Stimulated activated CD8-positive, alpha-beta memory T cell treated with anti-CD3 and anti-CD28 coated beads, Interleukin-2, amount 100 ng/mL, for 1 hour (primary cell): ENCODE measurements around the gene AKAP6.

Experiments used
- DNase-seq, 2 donors: peaks; one replicate each; pipeline ENCODE4 v3.0.0-alpha.2; 2020; ENCODE audit warnings: low read depth in 2 of 2

AKAP6 gene

GRCh38 chr14:32820181-32820580, 491.1 kb downstream of the AKAP6 start:
- DNase-seq = no peak

- DNase-seq = no peak
Observed at GRCh38 chr14:32820682-32821081, 491.6 kb downstream of the AKAP6 start.

- no peak for DNase-seq
Observed at GRCh38 chr14:32821964-32822653, 493.0 kb downstream of the AKAP6 start.

GRCh38 chr14:32823706-32824105, 494.6 kb downstream of the AKAP6 start:
- DNase-seq = no peak

- no peak for DNase-seq
Observed at GRCh38 chr14:32824195-32824594, 495.1 kb downstream of the AKAP6 start.

- DNase-seq = no peak
Observed at GRCh38 chr14:32825058-32825457, 496.0 kb downstream of the AKAP6 start.

GRCh38 chr14:32826404-32827082, 497.4 kb downstream of the AKAP6 start:
- no peak for DNase-seq

GRCh38 chr14:32827514-32827913, 498.4 kb downstream of the AKAP6 start:
- no peak for DNase-seq

- DNase-seq = no peak
Observed at GRCh38 chr14:32835924-32836323, 506.8 kb downstream of the AKAP6 start.

- DNase-seq = no peak
Observed at GRCh38 chr14:32841698-32842097, 512.6 kb downstream of the AKAP6 start.

GRCh38 chr14:32846821-32847365, 517.8 kb downstream of the AKAP6 start:
- DNase-seq = no peak

GRCh38 chr14:32847867-32848266, 518.8 kb downstream of the AKAP6 start:
- DNase-seq = no peak

- no peak for DNase-seq
Observed at GRCh38 chr14:32865827-32866376, 536.8 kb downstream of the AKAP6 start.

- no peak for DNase-seq
Observed at GRCh38 chr14:32883188-32883587, 554.1 kb downstream of the AKAP6 start.
